HCT116 (cell line): ENCODE results near the gene CLEC11A. TPM values are rescaled to one million over a fixed set of nuclear protein-coding genes. Genes with fewer than 3 reads are reported as not detected.
"Not testable (repeated sequence)": the region's sequence is repeated elsewhere in the genome, so short reads cannot be mapped to it uniquely, and the experiment has no call there.

Experiments used
- ATAC-seq: fragments of 200-7000 bp; cut with Tn5 transposase; 2 replicates; pipeline ENCODE4 v1.9.1; 2020; ENCODE audit warnings: mild to moderate bottlenecking, moderate library complexity
- BruUV-seq: library from RNA; stranded (reverse); fragments of 400-500 nt; replicated peaks from 2 replicates; lab custom pipeline; 2021; lab: Mats Ljungman, UMichigan
- CTCF ChIA-PET: fragments of 300-600 bp; sonication (Branson Sonifier 250); formaldehyde crosslinking; loops from one replicate; lab custom pipeline; 2021; ENCODE audit warnings: antibody characterized with exemption; lab: Charles Lee
- POLR2A ChIA-PET: fragments of 300-600, 350-600 bp; sonication (Branson Sonifier 250); formaldehyde crosslinking; loops from one replicate; lab custom pipeline; 2021; ENCODE audit warnings: antibody characterized with exemption; lab: Charles Lee
- RAD21 ChIA-PET, 2 experiments: fragments of 300-600 bp; sonication (Branson Sonifier 250); formaldehyde crosslinking; loops; one replicate each; lab custom pipeline; 2023; ENCODE audit warnings: low total read pairs in 2 of 2; ENCODE audit not compliant: uncharacterized antibody in 2 of 2, unreplicated experiment in 2 of 2, low non-redundant PET in 1 of 2; lab: Charles Lee
- DNase-seq: peaks from one replicate; pipeline ENCODE4 v3.0.0-alpha.2; 2010; ENCODE audit warnings: low read depth, low spot score
- H2AFZ ChIP-seq: fragments of 200-600 bp; shearing (Covaris generic), sonication (generic); 2 replicates; pipeline ENCODE4 v1.6.1; 2017; ENCODE audit warnings: low read depth, mixed run types, mixed read lengths, antibody characterized with exemption, low read length; ENCODE audit not compliant: poor library complexity, severe bottlenecking
- H3K27ac ChIP-seq: 2 replicates; pipeline ENCODE4 v1.5.1; 2012; ENCODE audit warnings: low read depth, low read length
- H3K27me3 ChIP-seq: fragments of 200-600 bp; sonication (generic); 2 replicates; pipeline ENCODE4 v1.6.1; 2016; ENCODE audit warnings: mixed run types, low read length, mixed read lengths; ENCODE audit not compliant: insufficient read depth
- H3K36me3 ChIP-seq, 2 experiments: fragments of 200-500 bp in 1 of 2; fragments of 200-600 bp in 1 of 2; sonication (Bioruptor generic) in 1 of 2; sonication (generic) in 1 of 2; 2 replicates each; pipeline versions ENCODE4 v1.5.1 to v1.6.1; 2014 to 2016; ENCODE audit warnings: low read length in 2 of 2, inconsistent platforms in 1 of 2, mixed read lengths in 1 of 2, mixed run types in 1 of 2; ENCODE audit not compliant: insufficient read depth in 2 of 2, control insufficient read depth in 1 of 2
- H3K4me1 ChIP-seq, 2 experiments: fragments of 200-600 bp in 1 of 2; sonication (generic) in 1 of 2; 2 replicates each; pipeline versions ENCODE4 v1.5.1 to v1.6.1; 2012 to 2017; ENCODE audit warnings: low read length in 2 of 2, inconsistent platforms in 1 of 2, mild to moderate bottlenecking in 1 of 2, mixed read lengths in 1 of 2, mixed run types in 1 of 2, moderate library complexity in 1 of 2; ENCODE audit not compliant: insufficient read depth in 2 of 2, control insufficient read depth in 1 of 2
- H3K4me2 ChIP-seq: fragments of 200-600 bp; sonication (generic); 2 replicates; pipeline ENCODE4 v1.6.1; 2017; ENCODE audit warnings: mixed run types, low read length, mixed read lengths
- H3K4me3 ChIP-seq, 2 experiments: fragments of 200-600 bp in 1 of 2; sonication (generic) in 1 of 2; replicated peaks in 1 of 2; 2 replicates each; pipeline ENCODE4 v1.5.1; 2011 to 2016; ENCODE audit warnings: low read length in 2 of 2, control low read depth in 1 of 2, low read depth in 1 of 2, mild to moderate bottlenecking in 1 of 2, mixed read lengths in 1 of 2, mixed run types in 1 of 2
- H3K79me2 ChIP-seq: fragments of 200-600 bp; sonication (generic); 2 replicates; pipeline ENCODE4 v1.6.1; 2017; ENCODE audit warnings: mild to moderate bottlenecking, mixed run types, low read length, moderate library complexity, mixed read lengths; ENCODE audit not compliant: insufficient read depth
- H3K9ac ChIP-seq: fragments of 200-600 bp; sonication (generic); 2 replicates; pipeline ENCODE4 v1.6.1; 2016; ENCODE audit warnings: low read length, mixed read lengths
- H3K9me2 ChIP-seq: fragments of 200-600 bp; sonication (generic), shearing (Covaris generic); 2 replicates; pipeline ENCODE4 v1.6.1; 2017; ENCODE audit warnings: mixed run types, mild to moderate bottlenecking, moderate library complexity; ENCODE audit not compliant: insufficient read depth
- H3K9me3 ChIP-seq, 2 experiments: fragments of 200-500 bp in 1 of 2; fragments of 200-600 bp in 1 of 2; sonication (Bioruptor generic) in 1 of 2; sonication (generic) in 1 of 2; 2 replicates each; pipeline ENCODE4 v1.6.1; 2014 to 2017; ENCODE audit warnings: low read length in 2 of 2, mixed read lengths in 2 of 2, inconsistent platforms in 1 of 2, low read depth in 1 of 2, mild to moderate bottlenecking in 1 of 2, mixed run types in 1 of 2, moderate library complexity in 1 of 2; ENCODE audit not compliant: control insufficient read depth in 1 of 2, insufficient read depth in 1 of 2
- H4K20me1 ChIP-seq: fragments of 200-600 bp; sonication (generic), shearing (Covaris generic); 2 replicates; pipeline ENCODE4 v1.6.1; 2017; ENCODE audit warnings: mixed run types, mild to moderate bottlenecking, moderate library complexity; ENCODE audit not compliant: insufficient read depth
- ATF3 ChIP-seq: IDR thresholded peaks from 2 replicates; pipeline ENCODE4 v1.6.1; 2012
- CEBPB ChIP-seq: IDR thresholded peaks from 2 replicates; pipeline ENCODE4 v1.6.1; 2012; ENCODE audit warnings: low read depth
- CTCF ChIP-seq, 3 experiments: fragments of 200-600 bp in 1 of 3; sonication (generic) in 1 of 3; IDR thresholded peaks in 2 of 3; conservative IDR thresholded peaks in 1 of 3; 2 replicates each; pipeline ENCODE4 v1.5.1; 2012 to 2017; ENCODE audit warnings: low read depth in 2 of 3, low read length in 2 of 3, antibody characterized with exemption in 1 of 3, borderline replicate concordance in 1 of 3, control low read depth in 1 of 3, mild to moderate bottlenecking in 1 of 3, mixed read lengths in 1 of 3, mixed run types in 1 of 3, moderate library complexity in 1 of 3; ENCODE audit not compliant: insufficient read depth in 1 of 3
- POLR2A ChIP-seq: IDR thresholded peaks from 2 replicates; pipeline ENCODE4 v1.7.0; 2011; ENCODE audit warnings: borderline replicate concordance; ENCODE audit not compliant: insufficient read depth, insufficient read length; ENCODE audit errors: extremely low read depth
- REST ChIP-seq: IDR thresholded peaks from 2 replicates; pipeline ENCODE4 v1.6.1; 2012; ENCODE audit warnings: low read depth
- SP1 ChIP-seq: IDR thresholded peaks from 2 replicates; pipeline ENCODE4 v1.6.1; 2012; ENCODE audit warnings: low read depth
- SRF ChIP-seq: IDR thresholded peaks from 2 replicates; pipeline ENCODE4 v1.6.1; 2012; ENCODE audit warnings: low read depth
- YY1 ChIP-seq: IDR thresholded peaks from 2 replicates; pipeline ENCODE4 v1.6.1; 2011; ENCODE audit warnings: low read length, low read depth, moderate library complexity, mild to moderate bottlenecking; ENCODE audit not compliant: insufficient replicate concordance; ENCODE audit errors: extremely low read depth
- ZFX ChIP-seq: fragments of 450-650 bp; IDR thresholded peaks from 2 replicates; pipeline ENCODE4 v1.6.1; 2017
- intact Hi-C: fragments of 100-400 bp; cut with micrococcal nuclease; formaldehyde crosslinking; loops from 2 replicates; pipeline ENCODE4 v1.10.0; 2022
- total RNA-seq: library from RNA; stranded (reverse); gene quantifications from one replicate; pipeline ENCODE4 v1.2.1, GENCODE V29; 2021; ENCODE audit not compliant: unreplicated experiment

CLEC11A gene
- total RNA-seq, 1 experiment from 2014 or later: 7.1 TPM

GRCh38 chr19:50764409-50764808 is 41.2 kb downstream of the CLEC11A start:
- Histone ChIP-seq H3K9ac (no peak overlapping the region), H3K27ac (no peak overlapping the region), H3K4me2 (no peak overlapping the region), H4K20me1 (no peaks in the 10 kb centered on the region), H3K4me3 (no peak overlapping the region), H3K27me3 (no peaks in the 10 kb centered on the region)
- ATAC-seq: no peak
- ChIA-PET RAD21 (no interaction called here), POLR2A (interaction anchor here (0.9 kb wide), 1 partner anchor 40 kb away, joined by 3 read pairs; no protein-coding TSS in a partner anchor), CTCF (no interaction called here)
- no peak for DNase-seq
- no peak for TF ChIP-seq SRF
- no peak for TF ChIP-seq ZFX
- no peak for TF ChIP-seq CTCF (IDR thresholded peaks at IDR 0.05 in 2 of 3, conservative IDR thresholded peaks at IDR 0.05 in 1 of 3; ENCODE audit: borderline replicate concordance in 1 of 3, insufficient read depth in 1 of 3, low read depth in 2 of 3, low read length in 2 of 3)
- no peak for TF ChIP-seq YY1
- no peak for TF ChIP-seq POLR2A
- TF ChIP-seq REST: no peak
- no peak for TF ChIP-seq ATF3
- no peak for TF ChIP-seq CEBPB
- no peak for TF ChIP-seq SP1
- TF ChIP-seq, all 23 proteins: peak for 0
- Histone ChIP-seq H3K36me3 (no peaks in the 10 kb centered on the region), H2AFZ (no peak overlapping the region), H3K79me2 (no peaks in the 10 kb centered on the region), H3K9me2 (no peaks in the 10 kb centered on the region), H3K4me1 (peaks cover 0 to 17% of the 10 kb centered on the region in 2 experiments; a peak in 2 of 4 replicates), H3K9me3 (no peaks in the 10 kb centered on the region)
- BruUV-seq: no TSS peak
- intact Hi-C loops: no loop called here

GRCh38 chr19:50766746-50767145 is 43.6 kb downstream of the CLEC11A start:
- BruUV-seq, H3K36me3 ChIP-seq, H3K9me3 ChIP-seq, DNase-seq, POLR2A ChIA-PET, H3K9me2 ChIP-seq, CTCF ChIA-PET, H3K4me2 ChIP-seq, H2AFZ ChIP-seq, RAD21 ChIA-PET, H3K27ac ChIP-seq, H3K4me3 ChIP-seq, ATAC-seq, intact Hi-C loops, H4K20me1 ChIP-seq, H3K79me2 ChIP-seq, H3K9ac ChIP-seq, H3K27me3 ChIP-seq: not testable (repeated sequence)
- peaks cover 0 to 12% of the 10 kb centered on the region in 2 experiments; a peak in 1 of 4 replicates for H3K4me1 ChIP-seq
